Adrenal gland (tissue), 5 donors: Measurements from ENCODE around the gene ANKRD55.

Experiments
- CTCF ChIP-seq, 6 experiments: fragments of 450-650 bp in 4 of 6; fragments of 200-600 bp in 2 of 6; sonication (generic) in 1 of 6; IDR thresholded peaks; 1 replicate in 5 of 6; 2 replicates in 1 of 6; pipeline versions ENCODE4 v1.5.1 to v1.8.0; 2016 to 2021; ENCODE audit warnings: antibody characterized with exemption in 6 of 6, mild to moderate bottlenecking in 2 of 6, moderate library complexity in 1 of 6
- POLR2A ChIP-seq, 2 donors: fragments of 450-650 bp; IDR thresholded peaks; one replicate each; pipeline ENCODE4 v1.6.1; 2017; ENCODE audit warnings: antibody characterized with exemption in 2 of 2, mild to moderate bottlenecking in 2 of 2, moderate library complexity in 1 of 2
- donor health status: DM: no; HTN: no; CAD: no.

- no peak for TF ChIP-seq CTCF (IDR thresholded peaks at IDR 0.05)
- no peak for TF ChIP-seq POLR2A (IDR thresholded peaks at IDR 0.05)
These were observed 90.3 kb downstream of the ANKRD55 start for GRCh38 chr5:56142614-56143372.
